ENCODE measurements around the gene KDF1.

The KDF1 gene

DNA sequence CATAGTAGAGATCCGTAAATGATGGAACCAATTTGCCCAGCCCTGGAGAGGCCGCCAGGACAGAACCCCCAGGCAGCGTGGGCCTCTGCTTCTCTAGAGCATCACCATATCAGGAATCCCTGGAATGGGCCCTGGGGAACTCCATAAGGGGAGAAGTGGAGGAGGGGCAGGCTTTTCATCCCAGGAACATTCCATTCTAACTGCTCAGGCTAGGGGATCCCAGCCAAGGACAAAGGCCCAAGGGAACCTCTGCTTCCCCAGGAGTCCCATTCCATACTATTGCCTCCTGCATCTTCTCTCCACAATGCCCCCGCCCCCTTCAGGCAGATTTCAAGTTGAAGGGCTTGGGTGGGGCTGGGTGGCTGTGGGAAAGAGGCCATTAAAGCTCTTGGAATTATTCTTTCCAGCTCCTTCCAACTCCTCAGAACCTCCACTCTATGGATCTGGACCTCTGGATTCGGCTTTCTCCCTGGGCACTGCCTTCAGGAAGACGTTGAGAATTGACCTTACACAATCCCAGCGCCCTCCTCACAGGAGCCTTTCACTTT is 39.2 kb upstream of the KDF1 start:
- no peak for TF ChIP-seq CTCF (IDR thresholded peaks at IDR 0.05; ENCODE audit: low read length, missing control alignments)
- no peak overlapping the region for H3K4me3 ChIP-seq (replicated peaks; ENCODE audit: low read depth, low read length)
- DNase-seq (ENCODE audit: low read depth): peak; percentile 99

- no peak for TF ChIP-seq CTCF (IDR thresholded peaks at IDR 0.05; ENCODE audit: low read length, missing control alignments)
- no peak overlapping the region for H3K4me3 ChIP-seq (replicated peaks; ENCODE audit: low read depth, low read length)
- no peak for DNase-seq (ENCODE audit: low read depth)
Measured at GRCh38 chr1:26998429-26999300, 38.4 kb upstream of the KDF1 start.

- no peak for TF ChIP-seq CTCF (IDR thresholded peaks at IDR 0.05; ENCODE audit: low read length, missing control alignments)
- peak overlapping the region; percentile 71 for H3K4me3 ChIP-seq (replicated peaks; ENCODE audit: low read depth, low read length)
- no peak for DNase-seq (ENCODE audit: low read depth)
Measured at GRCh38 chr1:26996665-26997064, 36.4 kb upstream of the KDF1 start.

DNA sequence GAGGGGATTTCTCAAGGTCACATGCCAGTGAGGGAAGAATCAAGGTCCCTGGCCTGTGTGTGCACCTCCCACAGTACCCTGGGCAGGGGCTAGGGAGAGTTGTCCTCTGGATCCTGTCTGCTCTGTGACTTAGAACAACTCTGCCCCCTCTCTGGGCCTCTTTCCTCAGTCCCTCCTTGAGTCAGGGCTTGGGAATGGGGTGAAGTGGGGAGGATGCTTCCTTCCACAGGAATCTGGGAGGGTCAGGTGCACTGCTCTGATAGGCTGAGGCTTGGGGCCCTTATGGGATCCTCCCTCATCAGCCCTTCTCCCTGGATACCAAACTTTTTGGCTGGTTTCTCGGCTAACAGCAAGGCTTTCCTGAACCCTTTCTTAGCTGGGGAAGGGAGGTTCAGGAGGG is 35.8 kb upstream of the KDF1 start:
- TF ChIP-seq CTCF (IDR thresholded peaks at IDR 0.05; ENCODE audit: low read length, missing control alignments): no peak
- peak overlapping the region; percentile 71 for H3K4me3 ChIP-seq (replicated peaks; ENCODE audit: low read depth, low read length)
- peak; percentile 48 for DNase-seq (ENCODE audit: low read depth)

DNA sequence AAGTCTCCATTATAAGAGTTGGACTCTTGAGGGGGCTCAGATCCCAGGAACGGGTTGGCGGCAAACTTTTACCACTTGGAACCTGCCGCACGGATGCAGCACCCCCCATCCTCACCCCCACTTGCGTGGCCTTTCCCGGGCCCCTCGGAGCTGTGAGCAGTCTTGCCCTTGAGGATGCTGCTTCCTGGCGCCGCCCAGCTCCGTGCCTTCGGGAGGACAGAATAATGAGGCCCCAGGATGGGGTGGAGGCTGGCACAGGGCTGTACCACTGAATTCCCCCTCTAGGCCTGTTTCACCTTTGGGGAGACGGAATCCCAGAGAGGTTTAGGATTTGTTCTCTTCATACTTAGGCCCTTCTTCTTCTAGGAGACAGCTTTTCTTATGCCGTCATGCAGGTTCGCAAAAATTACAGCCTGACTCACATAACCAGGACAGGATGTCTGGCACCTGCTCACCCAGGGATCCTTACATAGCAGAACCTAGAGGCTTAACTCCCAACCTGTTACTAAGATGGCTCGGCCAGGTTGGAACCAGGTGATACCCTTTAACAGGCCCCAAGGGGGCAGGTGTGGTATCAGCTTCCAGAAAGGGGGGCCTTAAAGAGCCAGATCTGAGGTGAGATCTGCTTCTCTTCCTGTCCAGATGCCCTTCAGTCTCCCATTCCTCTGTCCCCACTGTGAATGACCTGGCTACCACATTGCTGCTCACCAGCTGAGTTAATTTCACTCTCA is 34.7 kb upstream of the KDF1 start:
- H3K4me3 ChIP-seq (replicated peaks; ENCODE audit: low read depth, low read length): peak overlapping the region; percentile 71
- no peak for TF ChIP-seq CTCF (IDR thresholded peaks at IDR 0.05; ENCODE audit: low read length, missing control alignments)
- DNase-seq (ENCODE audit: low read depth): no peak

DNA sequence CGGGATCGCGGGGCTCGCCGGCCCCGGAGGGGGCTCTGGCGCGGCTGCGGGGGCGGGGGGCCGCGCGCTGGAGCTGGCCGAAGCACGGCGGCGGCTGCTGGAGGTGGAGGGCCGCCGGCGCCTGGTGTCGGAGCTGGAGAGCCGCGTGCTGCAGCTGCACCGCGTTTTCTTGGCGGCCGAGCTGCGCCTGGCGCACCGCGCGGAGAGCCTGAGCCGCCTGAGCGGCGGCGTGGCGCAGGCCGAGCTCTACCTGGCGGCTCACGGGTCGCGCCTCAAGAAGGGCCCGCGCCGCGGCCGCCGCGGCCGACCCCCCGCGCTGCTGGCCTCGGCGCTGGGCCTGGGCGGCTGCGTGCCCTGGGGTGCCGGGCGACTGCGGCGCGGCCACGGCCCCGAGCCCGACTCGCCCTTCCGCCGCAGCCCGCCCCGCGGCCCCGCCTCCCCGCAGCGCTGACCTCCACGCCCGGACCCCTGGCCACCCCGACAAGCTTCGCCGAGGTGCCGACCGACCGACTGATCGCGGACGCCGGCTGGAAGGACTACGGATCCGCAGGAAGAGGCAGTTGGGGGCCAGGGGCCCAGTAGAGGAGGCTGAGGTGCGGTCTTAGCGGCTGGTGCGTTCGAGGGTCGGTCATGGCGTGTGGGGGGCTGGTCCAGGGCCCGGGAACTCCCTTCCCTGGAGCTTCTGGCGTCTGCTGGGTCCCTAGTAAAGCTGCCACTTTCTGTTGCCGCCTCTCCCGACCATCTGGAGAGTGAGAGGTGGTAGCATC is 33.9 kb upstream of the KDF1 start:
- DNase-seq (ENCODE audit: low read depth): no peak
- TF ChIP-seq CTCF (IDR thresholded peaks at IDR 0.05; ENCODE audit: low read length, missing control alignments): no peak
- H3K4me3 ChIP-seq (replicated peaks; ENCODE audit: low read depth, low read length): peak overlapping the region; percentile 71

Measured in fibroblast of pulmonary artery (primary cell).